ENCODE data around the gene DBI. TPM values are rescaled to one million over a fixed set of nuclear protein-coding genes. Genes with fewer than 3 reads are reported as not detected.
"Not testable (repeated sequence)": the region's sequence is repeated elsewhere in the genome, so short reads cannot be mapped to it uniquely, and the experiment has no call there.

DBI gene
- total and polyA plus RNA-seq, 4 experiments from 2014 or later: 44.7 to 384 (median 170) TPM

- Histone ChIP-seq H3K27ac (ENCODE audit: low read depth, low read length) (no peak overlapping the region), H3K4me3 (ENCODE audit: low read length in 2 of 2) (no peak overlapping the region), H3K27me3 (ENCODE audit: insufficient read depth, low read length) (no peaks in the 10 kb centered on the region), H3K36me3 (ENCODE audit: insufficient read depth, low read length) (no peaks in the 10 kb centered on the region), H3K4me1 (ENCODE audit: insufficient read depth, low read length) (no peaks in the 10 kb centered on the region), H3K9me3 (ENCODE audit: control insufficient read depth in 1 of 2, low read length in 2 of 2) (no peaks in the 10 kb centered on the region)
- Mint-ChIP-seq H3K4me1 (no peaks in the 10 kb centered on the region), H3K9me3 (peaks cover 0 to 2% (median 0%) of the 10 kb centered on the region in 8 donors), H3K27ac (no peak overlapping the region), H3K4me3 (no peak overlapping the region), H3K27me3 (peaks cover 3 to 9% of the 10 kb centered on the region in 2 donors), H3K36me3 (no peaks in the 10 kb centered on the region)
- intact Hi-C loops (cut with micrococcal nuclease): no loop called here
- ChIA-PET POLR2A (ENCODE audit: partially characterized antibody) (no interaction called here), CTCF (ENCODE audit: partially characterized antibody) (no interaction called here)
- no peak for DNase-seq
Measured at GRCh38 chr2:119402106-119402505, 35.3 kb downstream of the DBI start.

GRCh38 chr2:119402645-119403560 is 36.1 kb downstream of the DBI start:
- no peak overlapping the region for H3K27ac ChIP-seq (ENCODE audit: low read depth, low read length)
- H3K4me1 Mint-ChIP-seq: no peaks in the 10 kb centered on the region
- H3K4me3 ChIP-seq (ENCODE audit: low read length in 2 of 2): no peak overlapping the region
- no peak for DNase-seq
- ChIA-PET CTCF (ENCODE audit: partially characterized antibody) (no interaction called here), POLR2A (ENCODE audit: partially characterized antibody) (no interaction called here)
- H3K4me3 Mint-ChIP-seq: no peak overlapping the region
- H3K27me3 Mint-ChIP-seq: peaks cover 3 to 9% of the 10 kb centered on the region in 2 donors
- no peaks in the 10 kb centered on the region for H3K27me3 ChIP-seq (ENCODE audit: insufficient read depth, low read length)
- no peaks in the 10 kb centered on the region for H3K36me3 Mint-ChIP-seq
- intact Hi-C loops (cut with micrococcal nuclease): no loop called here
- H3K27ac Mint-ChIP-seq: no peak overlapping the region
- H3K9me3 Mint-ChIP-seq: peaks cover 0 to 2% (median 0%) of the 10 kb centered on the region in 8 donors
- H3K36me3 ChIP-seq (ENCODE audit: insufficient read depth, low read length): no peaks in the 10 kb centered on the region
- H3K9me3 ChIP-seq (ENCODE audit: control insufficient read depth in 1 of 2, low read length in 2 of 2): no peaks in the 10 kb centered on the region
- no peaks in the 10 kb centered on the region for H3K4me1 ChIP-seq (ENCODE audit: insufficient read depth, low read length)

GRCh38 chr2:119403618-119404017 is 36.8 kb downstream of the DBI start:
- H3K4me3 ChIP-seq (ENCODE audit: low read length in 2 of 2); intact Hi-C loops (cut with micrococcal nuclease): not testable (repeated sequence)

GRCh38 chr2:119405151-119405550 is 38.4 kb downstream of the DBI start:
- ChIA-PET CTCF (ENCODE audit: partially characterized antibody) (no interaction called here), POLR2A (ENCODE audit: partially characterized antibody) (no interaction called here)
- Histone ChIP-seq H3K27me3 (ENCODE audit: insufficient read depth, low read length) (no peaks in the 10 kb centered on the region), H3K36me3 (ENCODE audit: insufficient read depth, low read length) (no peaks in the 10 kb centered on the region), H3K4me3 (ENCODE audit: low read length in 2 of 2) (no peak overlapping the region), H3K9me3 (ENCODE audit: control insufficient read depth in 1 of 2, low read length in 2 of 2) (no peaks in the 10 kb centered on the region), H3K4me1 (ENCODE audit: insufficient read depth, low read length) (no peaks in the 10 kb centered on the region), H3K27ac (ENCODE audit: low read depth, low read length) (no peak overlapping the region)
- no peak overlapping the region for H3K4me3 Mint-ChIP-seq
- H3K4me1 Mint-ChIP-seq: no peaks in the 10 kb centered on the region
- no peak for DNase-seq
- no peaks in the 10 kb centered on the region for H3K36me3 Mint-ChIP-seq
- H3K27ac Mint-ChIP-seq: no peak overlapping the region
- intact Hi-C loops (cut with micrococcal nuclease): loop anchor here (5.0 kb wide), 2 partner anchors 72 to 1277 kb away; no protein-coding TSS in a partner anchor
- H3K27me3 Mint-ChIP-seq: peaks cover 0 to 6% of the 10 kb centered on the region in 2 donors
- H3K9me3 Mint-ChIP-seq: peaks cover 0 to 2% (median 0%) of the 10 kb centered on the region in 8 donors

More at GRCh38 chr2:119403618-119404017, 36.8 kb downstream of the DBI start:
- H3K9me3 ChIP-seq (ENCODE audit: control insufficient read depth in 1 of 2, low read length in 2 of 2); CTCF ChIA-PET (ENCODE audit: partially characterized antibody); H3K36me3 ChIP-seq (ENCODE audit: insufficient read depth, low read length); H3K27ac ChIP-seq (ENCODE audit: low read depth, low read length); H3K27ac Mint-ChIP-seq; H3K4me1 ChIP-seq (ENCODE audit: insufficient read depth, low read length); DNase-seq; H3K27me3 Mint-ChIP-seq; POLR2A ChIA-PET (ENCODE audit: partially characterized antibody); H3K4me3 Mint-ChIP-seq; H3K9me3 Mint-ChIP-seq; H3K36me3 Mint-ChIP-seq; H3K4me1 Mint-ChIP-seq; H3K27me3 ChIP-seq (ENCODE audit: insufficient read depth, low read length): not testable (repeated sequence)

- H3K27me3 ChIP-seq (ENCODE audit: insufficient read depth, low read length): no peaks in the 10 kb centered on the region
- no peaks in the 10 kb centered on the region for H3K9me3 ChIP-seq (ENCODE audit: control insufficient read depth in 1 of 2, low read length in 2 of 2)
- H3K27ac ChIP-seq (ENCODE audit: low read depth, low read length): no peak overlapping the region
- peak in 3 of 5 donors; percentile 10 to 18 (median 11) for DNase-seq
- no peak overlapping the region for H3K4me3 Mint-ChIP-seq
- H3K27ac Mint-ChIP-seq: no peak overlapping the region
- POLR2A ChIA-PET (ENCODE audit: partially characterized antibody): no interaction called here
- no peaks in the 10 kb centered on the region for H3K36me3 Mint-ChIP-seq
- H3K4me1 ChIP-seq (ENCODE audit: insufficient read depth, low read length): no peaks in the 10 kb centered on the region
- CTCF ChIA-PET (ENCODE audit: partially characterized antibody): interaction anchor here (1.7 kb wide), 1 partner anchor 7 kb away, joined by 5 read pairs; no protein-coding TSS in a partner anchor
- H3K36me3 ChIP-seq (ENCODE audit: insufficient read depth, low read length): no peaks in the 10 kb centered on the region
- no peaks in the 10 kb centered on the region for H3K4me1 Mint-ChIP-seq
- intact Hi-C loops (cut with micrococcal nuclease): loop anchor here (5.0 kb wide), 2 partner anchors 70 to 1275 kb away; no protein-coding TSS in a partner anchor
- H3K27me3 Mint-ChIP-seq: peaks cover 2 to 6% of the 10 kb centered on the region in 2 donors
- H3K9me3 Mint-ChIP-seq: peaks cover 0 to 2% (median 0%) of the 10 kb centered on the region in 8 donors
- H3K4me3 ChIP-seq (ENCODE audit: low read length in 2 of 2): no peak overlapping the region
Measured at GRCh38 chr2:119407430-119408220, 40.8 kb downstream of the DBI start.

GRCh38 chr2:119408221-119408619 is 41.4 kb downstream of the DBI start:
- ChIA-PET CTCF (ENCODE audit: partially characterized antibody) (no interaction called here), POLR2A (ENCODE audit: partially characterized antibody) (no interaction called here)
- H3K36me3 ChIP-seq (ENCODE audit: insufficient read depth, low read length): no peaks in the 10 kb centered on the region
- Mint-ChIP-seq H3K36me3 (no peaks in the 10 kb centered on the region), H3K27ac (no peak overlapping the region), H3K9me3 (peaks cover 0 to 2% (median 0%) of the 10 kb centered on the region in 8 donors), H3K4me3 (no peak overlapping the region), H3K4me1 (no peaks in the 10 kb centered on the region), H3K27me3 (peaks cover 2 to 4% of the 10 kb centered on the region in 2 donors)
- H3K4me3 ChIP-seq (ENCODE audit: low read length in 2 of 2): no peak overlapping the region
- no peaks in the 10 kb centered on the region for H3K9me3 ChIP-seq (ENCODE audit: control insufficient read depth in 1 of 2, low read length in 2 of 2)
- intact Hi-C loops (cut with micrococcal nuclease): loop anchor here (5.0 kb wide), 2 partner anchors 69 to 1274 kb away; no protein-coding TSS in a partner anchor
- no peak overlapping the region for H3K27ac ChIP-seq (ENCODE audit: low read depth, low read length)
- no peaks in the 10 kb centered on the region for H3K4me1 ChIP-seq (ENCODE audit: insufficient read depth, low read length)
- H3K27me3 ChIP-seq (ENCODE audit: insufficient read depth, low read length): no peaks in the 10 kb centered on the region
- no peak for DNase-seq

GRCh38 chr2:119409506-119409905 is 42.7 kb downstream of the DBI start:
- Mint-ChIP-seq H3K27me3 (peaks cover 5 to 9% of the 10 kb centered on the region in 2 donors), H3K27ac (peak overlapping the region in 1 of 7 donors; percentile 15), H3K9me3 (peaks cover 0 to 2% (median 0%) of the 10 kb centered on the region in 8 donors), H3K36me3 (no peaks in the 10 kb centered on the region), H3K4me3 (no peak overlapping the region), H3K4me1 (no peaks in the 10 kb centered on the region)
- Histone ChIP-seq H3K27ac (ENCODE audit: low read depth, low read length) (no peak overlapping the region), H3K4me1 (ENCODE audit: insufficient read depth, low read length) (no peaks in the 10 kb centered on the region), H3K36me3 (ENCODE audit: insufficient read depth, low read length) (no peaks in the 10 kb centered on the region), H3K4me3 (ENCODE audit: low read length in 2 of 2) (no peak overlapping the region), H3K27me3 (ENCODE audit: insufficient read depth, low read length) (no peaks in the 10 kb centered on the region), H3K9me3 (ENCODE audit: control insufficient read depth in 1 of 2, low read length in 2 of 2) (no peaks in the 10 kb centered on the region)
- ChIA-PET POLR2A (ENCODE audit: partially characterized antibody) (no interaction called here), CTCF (ENCODE audit: partially characterized antibody) (interaction anchor here (0.7 to 0.9 kb wide), 3 partner anchors 8 to 238 kb away, joined by 3 to 6 read pairs (median 3); no protein-coding TSS in a partner anchor)
- no peak for DNase-seq
- intact Hi-C loops (cut with micrococcal nuclease): loop anchor here (5.0 kb wide), 2 partner anchors 68 to 1273 kb away; no protein-coding TSS in a partner anchor
